ENCODE measurements around the gene RAB24. TPM values are rescaled to one million over a fixed set of nuclear protein-coding genes. Genes with fewer than 3 reads are reported as not detected.
A peak's percentile ranks its signal among the peaks of the same experiment; 100 is the strongest.

Gene RAB24
- total and polyA plus RNA-seq, 9 donors: 17.0 to 40.4 (median 26.8) TPM

DNA sequence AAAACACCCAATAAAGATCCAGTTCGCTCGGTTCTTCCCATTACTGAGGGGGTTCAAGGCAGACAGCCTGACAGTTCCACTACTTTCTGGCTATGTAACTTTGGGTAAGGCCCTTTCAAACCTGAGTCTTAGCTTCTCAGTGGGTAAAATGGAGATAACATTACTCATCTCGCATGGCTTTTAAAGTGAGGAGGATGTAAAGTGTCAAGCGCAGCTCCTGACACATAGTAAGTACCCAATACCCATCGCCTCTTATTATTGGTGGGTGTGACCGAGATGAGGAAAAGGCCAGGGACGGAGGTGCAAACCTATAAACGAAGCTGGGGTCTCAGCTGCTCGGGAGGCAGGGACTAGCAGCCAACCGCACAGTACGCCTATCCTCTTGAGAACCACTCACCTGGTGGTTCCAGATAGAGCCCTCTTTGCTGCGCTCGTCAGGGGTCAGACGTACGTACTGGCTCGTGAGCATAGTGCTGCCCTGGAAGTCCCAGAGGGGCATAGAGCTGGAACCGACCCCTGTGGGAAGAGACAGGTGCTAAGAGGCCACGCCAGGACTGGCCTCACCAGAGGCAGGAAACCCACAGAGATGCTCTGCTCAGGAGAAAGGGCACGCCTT lies 47.4 kb upstream of the RAB24 start:
- WGBS, 3 donors: 11 to 14% (median 12%) methylated on average over 18 to 19 of the region's 19 CpGs
- TF ChIP-seq EP300 (IDR thresholded peaks at IDR 0.05) (no peak), POLR2A (IDR thresholded peaks at IDR 0.05) (no peak)
- TF ChIP-seq, protein P1, sequence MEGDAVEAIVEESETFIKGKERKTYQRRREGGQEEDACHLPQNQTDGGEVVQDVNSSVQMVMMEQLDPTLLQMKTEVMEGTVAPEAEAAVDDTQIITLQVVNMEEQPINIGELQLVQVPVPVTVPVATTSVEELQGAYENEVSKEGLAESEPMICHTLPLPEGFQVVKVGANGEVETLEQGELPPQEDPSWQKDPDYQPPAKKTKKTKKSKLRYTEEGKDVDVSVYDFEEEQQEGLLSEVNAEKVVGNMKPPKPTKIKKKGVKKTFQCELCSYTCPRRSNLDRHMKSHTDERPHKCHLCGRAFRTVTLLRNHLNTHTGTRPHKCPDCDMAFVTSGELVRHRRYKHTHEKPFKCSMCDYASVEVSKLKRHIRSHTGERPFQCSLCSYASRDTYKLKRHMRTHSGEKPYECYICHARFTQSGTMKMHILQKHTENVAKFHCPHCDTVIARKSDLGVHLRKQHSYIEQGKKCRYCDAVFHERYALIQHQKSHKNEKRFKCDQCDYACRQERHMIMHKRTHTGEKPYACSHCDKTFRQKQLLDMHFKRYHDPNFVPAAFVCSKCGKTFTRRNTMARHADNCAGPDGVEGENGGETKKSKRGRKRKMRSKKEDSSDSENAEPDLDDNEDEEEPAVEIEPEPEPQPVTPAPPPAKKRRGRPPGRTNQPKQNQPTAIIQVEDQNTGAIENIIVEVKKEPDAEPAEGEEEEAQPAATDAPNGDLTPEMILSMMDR (IDR thresholded peaks at IDR 0.05): no peak
- Histone ChIP-seq H3K4me1 (ENCODE audit: insufficient read depth) (peaks cover 14% of the 10 kb centered on the region), H3K27me3 (no peaks in the 10 kb centered on the region), H3K9me3 (no peaks in the 10 kb centered on the region), H3K4me3 (peak overlapping the region; percentile 91), H3K36me3 (no peaks in the 10 kb centered on the region), H3K27ac (peak overlapping the region in 1 of 2 donors; percentile 80)
- intact Hi-C loops (cut with DNase I): no loop called here
- no peak for DNase-seq

DNA sequence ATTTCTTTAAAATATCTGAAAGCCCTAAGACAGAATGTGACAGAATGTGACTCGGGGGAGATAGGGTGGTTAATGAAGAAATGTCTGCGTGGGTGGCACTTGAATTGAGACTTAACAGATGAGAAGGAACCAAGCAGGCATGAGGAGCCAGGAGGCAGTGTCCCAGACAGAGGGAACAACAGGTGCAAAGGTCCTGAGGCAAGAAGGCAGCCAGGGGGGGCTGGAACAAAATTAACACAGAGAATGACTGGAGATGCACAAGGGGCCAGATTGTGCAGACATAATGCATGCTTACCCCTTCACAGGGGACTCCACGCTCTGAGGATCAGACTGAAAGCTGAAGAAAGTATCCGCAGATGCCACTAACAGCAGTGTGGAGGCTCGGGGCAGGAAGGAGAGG lies 46.2 kb upstream of the RAB24 start:
- WGBS, 3 donors: 79 to 83% (median 82%) methylated on average over 5 of the region's 5 CpGs
- TF ChIP-seq POLR2A (IDR thresholded peaks at IDR 0.05): no peak
- TF ChIP-seq EP300 (IDR thresholded peaks at IDR 0.05): no peak
- TF ChIP-seq, protein P1 (IDR thresholded peaks at IDR 0.05): no peak
- no peaks in the 10 kb centered on the region for H3K36me3 ChIP-seq
- H3K9me3 ChIP-seq: no peaks in the 10 kb centered on the region
- H3K27me3 ChIP-seq: no peaks in the 10 kb centered on the region
- no peak overlapping the region for H3K27ac ChIP-seq
- intact Hi-C loops (cut with DNase I): no loop called here
- peaks cover 14% of the 10 kb centered on the region for H3K4me1 ChIP-seq (ENCODE audit: insufficient read depth)
- no peak for DNase-seq
- H3K4me3 ChIP-seq: no peak overlapping the region

DNA sequence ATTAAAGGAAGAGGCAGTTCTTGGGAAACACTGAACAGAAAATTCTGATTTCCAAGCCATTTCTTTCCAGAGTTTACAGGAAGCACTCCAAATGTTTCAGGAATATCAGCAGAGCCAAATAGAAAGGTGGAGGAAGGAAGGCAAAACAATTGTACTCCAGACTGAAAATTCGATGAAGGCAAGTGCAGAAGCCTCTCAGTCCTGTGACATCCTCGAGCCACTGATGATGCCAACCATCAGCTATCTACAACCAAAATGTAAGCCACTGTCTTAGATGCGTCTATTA lies 45.8 kb upstream of the RAB24 start:
- no peaks in the 10 kb centered on the region for H3K27me3 ChIP-seq
- DNase-seq: no peak
- no peak overlapping the region for H3K27ac ChIP-seq
- H3K36me3 ChIP-seq: no peaks in the 10 kb centered on the region
- no peaks in the 10 kb centered on the region for H3K9me3 ChIP-seq
- H3K4me3 ChIP-seq: no peak overlapping the region
- TF ChIP-seq POLR2A (IDR thresholded peaks at IDR 0.05): no peak
- TF ChIP-seq EP300 (IDR thresholded peaks at IDR 0.05): no peak
- TF ChIP-seq, protein P1 (IDR thresholded peaks at IDR 0.05): no peak
- peaks cover 14% of the 10 kb centered on the region for H3K4me1 ChIP-seq (ENCODE audit: insufficient read depth)
- WGBS, 3 donors: 60 to 69% (median 61%) methylated on average over 3 of the region's 3 CpGs
- intact Hi-C loops (cut with DNase I): no loop called here

DNA sequence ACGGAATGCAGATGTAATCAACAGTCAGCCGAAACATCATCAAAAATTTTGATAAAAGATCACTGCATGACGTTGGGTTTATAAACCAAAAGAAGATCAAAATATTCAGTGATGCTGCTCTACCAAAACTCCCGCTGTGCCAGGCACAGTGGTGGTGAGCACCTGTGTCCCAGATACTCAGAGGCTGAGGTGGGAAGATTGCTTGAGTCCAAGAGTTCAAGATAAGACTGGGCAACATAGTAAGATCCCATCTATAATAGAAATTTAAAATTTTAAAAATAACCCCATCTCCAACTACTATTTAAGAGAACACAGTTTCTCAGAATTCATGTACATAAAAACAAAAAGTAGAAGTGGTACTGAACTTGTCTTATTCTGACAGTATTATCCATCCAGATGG lies 44.2 kb upstream of the RAB24 start:
- DNase-seq: no peak
- Histone ChIP-seq H3K27me3 (no peaks in the 10 kb centered on the region), H3K9me3 (no peaks in the 10 kb centered on the region), H3K4me1 (ENCODE audit: insufficient read depth) (peaks cover 14% of the 10 kb centered on the region), H3K27ac (no peak overlapping the region), H3K36me3 (no peaks in the 10 kb centered on the region), H3K4me3 (no peak overlapping the region)
- intact Hi-C loops (cut with DNase I): no loop called here
- TF ChIP-seq, protein P1 (IDR thresholded peaks at IDR 0.05): no peak
- TF ChIP-seq POLR2A (IDR thresholded peaks at IDR 0.05) (no peak), EP300 (IDR thresholded peaks at IDR 0.05) (no peak)
- 75 to 82% (median 80%) methylated on average over 4 of the region's 4 CpGs for WGBS, 3 donors
